Glomerular visceral epithelial cell (primary cell): Measurements from ENCODE around the gene TGFBR1.

Experiments used
- DNase-seq: peaks from one replicate; pipeline ENCODE4 v3.0.0-alpha.2; 2016; ENCODE audit errors: extremely low spot score

Gene TGFBR1

DNA sequence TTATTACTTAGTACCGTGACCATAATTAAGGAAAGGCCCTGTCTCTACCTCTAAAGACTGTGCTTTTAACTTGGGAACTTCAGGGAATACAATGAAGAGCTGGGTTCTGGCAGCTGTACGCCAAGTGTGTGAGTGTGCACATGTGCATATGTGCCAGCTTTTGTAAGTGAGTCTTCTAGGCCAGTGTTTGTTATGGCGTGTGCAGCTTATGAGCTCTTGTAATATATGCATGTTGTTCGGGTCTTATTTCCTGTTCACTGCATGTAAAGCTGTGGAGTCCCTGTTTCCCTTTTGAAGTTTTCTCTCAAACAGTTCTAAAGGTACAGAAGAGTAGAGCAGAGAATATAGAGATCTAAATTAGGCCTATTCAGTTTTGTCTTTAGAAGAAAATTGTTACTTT lies 30.5 kb downstream of the TGFBR1 start:
- DNase-seq, result no peak

DNA sequence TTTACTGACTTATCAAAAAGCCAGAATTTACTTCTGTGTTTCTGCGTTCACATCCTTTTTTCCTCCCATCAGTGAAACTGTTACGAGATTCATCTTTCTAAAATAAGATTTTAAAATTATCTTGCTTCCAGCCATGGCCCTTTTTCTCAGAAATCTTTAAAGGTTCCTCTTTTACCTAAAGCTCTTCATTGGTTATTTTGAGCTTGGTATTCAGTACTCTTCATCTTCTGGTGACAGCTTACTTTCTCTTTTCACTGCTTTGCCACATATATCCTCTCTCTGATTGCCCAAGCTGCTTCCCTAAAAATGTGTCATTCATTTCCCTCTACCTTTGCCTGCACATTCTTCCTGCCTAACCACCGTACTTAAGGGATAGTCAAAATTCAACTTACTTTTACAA lies 32.3 kb downstream of the TGFBR1 start:
- DNase-seq, result peak; percentile 43

DNA sequence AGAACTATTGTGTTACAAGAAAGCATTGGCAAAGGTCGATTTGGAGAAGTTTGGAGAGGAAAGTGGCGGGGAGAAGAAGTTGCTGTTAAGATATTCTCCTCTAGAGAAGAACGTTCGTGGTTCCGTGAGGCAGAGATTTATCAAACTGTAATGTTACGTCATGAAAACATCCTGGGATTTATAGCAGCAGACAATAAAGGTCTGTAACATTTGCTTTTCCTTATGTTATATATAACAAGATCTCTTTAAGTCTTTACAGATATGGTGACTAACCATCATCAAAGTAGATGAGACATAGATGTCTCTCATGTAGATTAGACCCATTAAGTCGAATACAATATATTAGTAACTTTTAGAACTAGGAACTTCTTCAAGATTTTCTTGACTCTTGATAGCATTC lies 33.0 kb downstream of the TGFBR1 start:
- DNase-seq, result no peak

DNA sequence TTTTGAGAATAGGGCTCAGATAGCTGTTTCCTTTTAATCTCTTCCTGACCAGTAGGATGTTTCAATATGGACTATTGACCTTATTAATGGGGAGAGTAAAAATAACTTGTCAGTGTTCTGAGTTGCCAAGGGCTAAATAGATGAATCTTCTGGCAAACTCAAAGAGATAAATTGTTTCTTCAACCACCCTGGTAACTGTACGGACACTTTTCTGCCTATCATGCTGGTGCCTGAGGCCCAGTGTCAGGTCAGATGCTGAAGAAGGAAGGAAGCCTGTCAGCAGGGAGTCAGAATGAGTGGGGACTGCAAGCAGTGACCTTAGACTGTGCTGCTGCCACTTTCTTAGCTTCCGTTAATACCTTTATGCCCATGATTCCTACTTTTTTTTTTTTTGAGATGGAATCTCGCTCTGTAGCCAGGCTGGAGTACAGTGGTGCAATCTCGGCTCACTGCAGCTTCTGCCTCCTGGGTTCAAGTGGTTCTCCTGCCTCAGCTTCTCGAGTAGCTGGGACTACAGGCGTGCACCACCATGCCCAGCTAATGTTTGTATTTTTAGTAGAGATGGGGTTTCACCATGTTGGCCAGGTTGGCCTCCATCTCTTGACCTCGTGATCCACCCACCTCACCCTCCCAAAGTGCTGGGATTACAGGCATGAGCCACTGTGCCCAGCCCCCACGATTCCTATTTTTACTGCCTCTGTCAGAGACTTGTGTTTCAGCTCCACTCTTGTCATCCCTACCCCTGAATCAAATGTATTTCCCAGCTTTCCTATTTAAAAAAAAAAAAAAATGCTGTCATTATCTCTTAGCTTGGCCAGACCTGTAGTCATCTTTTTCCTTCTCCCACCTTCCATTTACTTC lies 33.7 kb downstream of the TGFBR1 start:
- no peak for DNase-seq

DNA sequence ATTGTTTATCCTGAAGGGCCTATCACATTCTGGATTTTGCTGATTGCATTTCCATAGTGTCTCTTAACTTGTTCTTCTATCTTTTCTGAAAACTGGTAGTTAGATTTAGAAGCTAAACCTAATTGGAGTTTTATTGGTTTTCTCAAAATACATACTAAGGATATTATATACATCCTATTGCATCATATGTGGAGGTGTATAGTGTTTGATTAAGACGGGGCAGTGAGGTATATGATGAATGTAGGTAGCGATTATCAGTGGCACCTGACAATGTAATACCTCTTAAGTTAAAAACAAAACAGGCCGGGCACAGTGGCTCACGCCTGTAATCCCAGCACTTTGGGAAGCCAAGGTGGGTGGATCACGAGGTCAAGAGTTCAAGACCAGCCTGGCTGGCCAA lies 35.0 kb downstream of the TGFBR1 start:
- no peak for DNase-seq

DNA sequence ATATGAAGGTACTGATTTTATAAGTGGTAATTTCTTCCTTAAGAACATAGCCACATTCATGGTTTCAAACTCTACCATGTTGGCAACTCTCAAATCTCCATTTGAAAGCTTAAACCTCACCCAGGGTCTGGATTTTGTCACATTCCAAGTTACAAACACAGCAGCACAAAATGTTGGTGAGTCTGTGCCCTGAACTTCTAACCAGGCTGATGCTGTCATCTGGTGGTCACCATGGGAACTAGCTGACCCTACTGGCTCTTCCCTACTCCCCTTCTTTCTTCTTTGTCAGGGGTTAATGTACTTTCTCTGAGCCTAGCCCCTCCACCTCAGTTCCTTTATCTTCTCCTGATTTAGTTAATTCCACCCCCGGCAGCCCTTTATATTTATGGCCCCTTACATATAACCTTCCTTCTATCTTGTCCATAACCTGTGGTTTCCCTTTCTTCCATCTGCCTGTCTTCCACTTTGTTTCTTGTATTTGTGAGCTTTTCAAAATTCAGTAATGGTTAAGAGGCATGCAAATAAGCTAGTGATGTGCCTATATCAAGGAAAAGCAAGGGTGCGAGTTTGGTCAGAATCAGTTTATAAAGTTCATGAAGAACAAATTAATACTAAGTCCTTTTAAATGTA lies 35.9 kb downstream of the TGFBR1 start:
- peak; percentile 56 for DNase-seq

DNA sequence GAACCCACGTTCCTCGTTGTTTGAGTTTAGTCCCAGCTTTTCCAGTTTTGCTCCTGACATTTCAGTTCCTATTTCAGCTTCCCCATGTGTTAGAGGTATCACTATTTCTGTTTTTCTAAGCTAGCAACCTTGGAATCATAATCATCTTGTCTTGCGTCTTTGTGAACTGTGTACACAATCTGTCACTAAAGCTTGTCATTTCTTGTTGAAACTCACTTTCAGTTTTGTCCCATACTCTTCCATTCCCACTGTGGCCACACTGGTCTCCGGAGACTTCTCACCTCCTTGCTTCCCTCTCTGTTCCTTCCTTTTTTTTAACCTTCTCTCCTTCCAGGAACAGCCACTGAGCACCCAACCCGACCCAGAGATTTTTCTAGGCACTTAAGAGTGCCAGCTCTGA lies 36.9 kb downstream of the TGFBR1 start:
- DNase-seq, result no peak

DNA sequence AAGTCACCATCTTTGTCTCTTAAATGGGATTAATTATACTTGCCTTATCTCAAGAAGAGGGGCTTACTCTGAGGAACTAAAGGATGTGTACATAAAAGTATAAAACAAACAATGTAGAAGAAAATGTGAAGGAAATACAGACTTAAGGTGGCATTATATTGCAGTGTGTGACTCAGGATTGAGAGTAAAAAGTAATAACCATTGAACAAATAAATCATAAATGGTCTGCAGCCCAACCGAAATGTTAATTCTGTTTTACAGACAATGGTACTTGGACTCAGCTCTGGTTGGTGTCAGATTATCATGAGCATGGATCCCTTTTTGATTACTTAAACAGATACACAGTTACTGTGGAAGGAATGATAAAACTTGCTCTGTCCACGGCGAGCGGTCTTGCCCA lies 37.4 kb downstream of the TGFBR1 start:
- DNase-seq, result no peak

DNA sequence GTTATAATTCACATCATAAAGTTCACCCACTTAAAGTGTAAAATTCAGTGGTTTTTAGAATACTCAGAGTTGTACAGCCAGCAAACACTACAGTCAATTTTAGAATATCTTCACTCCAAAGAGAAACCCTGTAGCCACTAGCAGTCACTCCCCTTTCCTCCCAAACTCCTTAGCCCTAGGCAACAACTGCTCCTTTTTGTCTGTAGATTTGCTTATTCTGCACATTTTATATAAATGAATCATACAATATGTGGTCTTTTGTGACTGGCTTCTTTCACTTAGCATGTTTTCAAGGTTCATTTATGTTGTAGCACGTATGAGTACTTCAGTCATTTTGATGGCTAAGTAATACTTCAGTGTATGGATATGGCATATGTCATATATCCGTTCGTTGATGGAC lies 38.7 kb downstream of the TGFBR1 start:
- DNase-seq, result no peak

DNA sequence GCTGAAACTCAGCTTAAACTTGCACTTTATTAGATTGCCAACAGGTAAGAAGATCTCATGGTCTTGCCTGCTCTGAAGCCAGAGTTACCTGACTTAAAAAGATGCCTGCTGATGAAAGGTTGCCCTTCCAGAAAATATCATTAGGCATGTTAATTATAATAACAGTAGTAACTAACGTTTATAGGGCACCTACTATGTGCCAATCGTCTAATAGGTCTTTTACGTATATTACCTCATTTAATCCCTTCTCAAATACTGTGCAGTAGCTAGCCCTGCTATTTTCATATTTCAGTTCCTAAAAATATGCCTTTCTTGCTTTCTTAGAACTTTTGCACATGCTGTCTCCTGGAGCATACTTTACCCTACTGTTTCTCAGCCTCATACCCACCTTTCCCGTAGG lies 40.1 kb downstream of the TGFBR1 start:
- no peak for DNase-seq

DNA sequence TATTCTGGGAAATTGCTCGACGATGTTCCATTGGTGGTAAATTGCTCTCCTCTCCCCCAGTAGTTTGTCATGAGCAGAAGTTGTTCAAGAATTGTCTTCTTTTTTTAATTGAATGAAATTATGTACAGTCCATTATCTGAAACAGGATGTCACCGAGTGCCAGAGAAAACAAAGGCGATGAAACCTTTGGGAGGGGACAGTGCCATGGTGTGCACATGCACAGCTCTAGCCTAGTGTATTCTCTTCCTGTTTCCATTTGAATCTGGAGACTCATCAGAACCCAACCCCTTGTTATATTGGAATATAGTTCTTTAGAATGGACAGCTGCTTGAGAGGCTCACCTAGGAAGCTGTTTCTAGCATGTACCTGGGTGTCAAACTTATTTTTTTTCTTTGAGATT lies 41.7 kb downstream of the TGFBR1 start:
- no peak for DNase-seq

DNA sequence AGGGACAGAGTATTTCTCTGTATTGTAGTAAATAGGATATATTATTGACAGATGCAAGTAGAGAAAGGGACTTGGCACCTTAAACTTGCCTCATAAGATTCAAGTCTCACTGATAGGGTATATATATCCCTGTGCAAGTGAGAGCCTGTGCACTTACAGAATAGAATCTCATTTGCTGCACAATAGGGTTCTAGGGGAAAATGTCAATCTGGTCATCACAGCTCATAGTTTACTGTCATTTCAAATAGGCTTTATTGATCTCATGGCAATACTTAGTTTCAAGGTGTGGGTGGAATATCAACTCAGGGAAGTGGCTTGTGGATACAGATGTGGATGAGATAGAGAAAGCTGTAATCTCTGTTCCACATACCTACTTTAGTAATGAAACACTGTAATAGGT lies 42.3 kb downstream of the TGFBR1 start:
- DNase-seq, result no peak

DNA sequence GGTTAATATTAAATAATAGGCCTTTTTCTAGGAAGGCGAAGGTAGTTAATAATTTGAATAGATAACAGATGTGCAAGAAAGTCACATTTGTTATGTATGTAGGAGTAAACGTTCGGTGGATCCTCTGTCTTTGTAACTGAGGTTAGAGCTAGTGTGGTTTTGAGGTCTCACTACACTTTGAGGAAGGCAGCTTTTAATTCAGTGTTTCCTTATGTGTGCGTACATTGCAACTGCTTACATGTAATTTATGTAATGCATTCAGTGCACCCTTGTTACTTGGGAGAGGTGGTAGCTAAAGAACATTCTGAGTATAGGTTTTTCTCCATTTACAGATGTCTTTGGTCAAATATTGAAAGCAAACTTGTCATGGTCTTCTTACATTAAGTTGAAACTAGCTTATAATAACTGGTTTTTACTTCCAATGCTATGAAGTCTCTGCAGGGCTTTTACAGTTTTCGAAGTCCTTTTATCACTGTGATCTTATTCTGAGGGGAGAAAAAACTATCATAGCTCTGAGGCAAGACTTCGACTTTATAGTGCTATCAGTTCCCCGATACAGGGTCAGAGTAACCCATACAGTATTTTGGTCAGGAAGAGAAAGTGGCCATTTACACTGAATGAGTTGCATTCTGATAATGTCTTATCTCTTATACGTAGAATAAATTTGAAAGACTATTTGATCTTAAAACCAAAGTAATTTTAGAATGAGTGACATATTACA lies 45.7 kb downstream of the TGFBR1 start:
- no peak for DNase-seq

DNA sequence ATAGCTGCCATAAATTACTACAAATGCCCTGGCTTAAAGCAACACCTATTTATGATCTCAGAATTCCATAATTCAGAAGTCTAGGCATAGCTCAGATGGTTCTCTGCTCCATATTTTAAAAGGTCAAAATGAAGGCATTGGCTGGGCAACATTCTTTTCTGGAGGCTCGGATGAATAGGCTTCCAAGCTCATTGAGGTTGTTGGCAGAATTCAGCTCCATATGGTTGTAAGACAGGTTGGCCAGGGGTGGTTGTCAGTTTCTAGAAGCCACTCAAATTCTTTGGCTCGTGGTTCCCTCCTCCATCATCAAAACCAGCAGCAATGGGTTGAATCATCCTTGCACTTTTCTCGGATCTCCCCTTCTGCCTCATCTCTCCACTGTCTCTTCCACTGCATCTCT lies 49.4 kb downstream of the TGFBR1 start:
- DNase-seq, result no peak

DNA sequence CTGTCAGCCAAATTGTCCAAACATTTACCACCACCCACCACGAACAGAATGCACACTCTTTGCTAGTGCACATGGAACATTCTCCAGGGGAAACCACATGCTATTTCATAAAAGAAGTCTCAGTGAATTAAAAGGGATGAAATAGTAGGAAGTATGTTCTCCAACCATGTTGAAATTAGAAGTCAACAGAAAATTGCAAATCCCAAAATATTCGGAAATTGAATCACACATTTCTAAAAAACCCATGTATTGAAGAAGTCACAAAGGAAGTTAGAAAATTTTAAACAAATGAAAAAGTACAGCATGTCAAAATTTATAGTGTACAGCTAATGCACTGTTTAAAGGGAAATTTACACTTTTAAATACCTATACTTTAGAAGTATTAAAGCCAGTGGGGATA lies 50.8 kb downstream of the TGFBR1 start:
- no peak for DNase-seq

DNA sequence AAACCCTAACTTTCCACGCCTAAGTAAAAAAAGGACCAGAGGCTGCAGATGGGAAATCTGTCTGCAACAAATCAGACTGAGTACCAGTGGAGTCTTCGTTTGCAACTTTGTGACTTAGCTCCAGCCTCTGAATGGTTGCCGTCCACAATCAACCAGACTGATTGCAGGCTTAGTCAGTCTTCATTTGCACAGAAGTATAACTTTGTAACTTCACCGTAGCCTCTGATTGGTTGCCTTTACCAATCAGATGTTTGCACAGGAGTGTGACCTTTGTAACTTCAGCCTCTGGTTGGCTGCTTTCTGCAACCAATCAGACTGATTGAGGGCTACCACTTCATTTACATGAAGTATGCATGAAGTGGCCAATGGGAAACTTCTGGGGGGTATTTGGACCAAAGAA lies 53.7 kb downstream of the TGFBR1 start:
- no peak for DNase-seq

DNA sequence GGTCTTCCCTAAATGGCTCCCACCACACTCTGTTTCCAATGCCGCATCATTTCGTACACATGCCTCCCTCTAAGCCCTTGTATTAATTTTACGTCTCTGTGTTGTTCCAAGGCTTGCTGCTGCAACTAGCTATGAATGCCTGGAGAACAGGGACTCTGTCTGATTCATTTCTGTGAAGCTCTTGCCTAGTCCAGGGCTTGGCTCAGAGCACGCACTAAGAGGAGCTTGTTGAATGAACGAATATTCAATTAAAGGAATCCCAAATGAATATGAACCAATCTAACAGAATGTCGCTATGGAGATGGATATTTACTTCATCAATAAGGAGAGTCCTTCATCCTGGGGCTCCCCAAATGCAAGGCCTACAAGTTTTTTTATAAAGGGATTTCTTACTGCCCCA lies 55.3 kb downstream of the TGFBR1 start:
- DNase-seq, result no peak

DNA sequence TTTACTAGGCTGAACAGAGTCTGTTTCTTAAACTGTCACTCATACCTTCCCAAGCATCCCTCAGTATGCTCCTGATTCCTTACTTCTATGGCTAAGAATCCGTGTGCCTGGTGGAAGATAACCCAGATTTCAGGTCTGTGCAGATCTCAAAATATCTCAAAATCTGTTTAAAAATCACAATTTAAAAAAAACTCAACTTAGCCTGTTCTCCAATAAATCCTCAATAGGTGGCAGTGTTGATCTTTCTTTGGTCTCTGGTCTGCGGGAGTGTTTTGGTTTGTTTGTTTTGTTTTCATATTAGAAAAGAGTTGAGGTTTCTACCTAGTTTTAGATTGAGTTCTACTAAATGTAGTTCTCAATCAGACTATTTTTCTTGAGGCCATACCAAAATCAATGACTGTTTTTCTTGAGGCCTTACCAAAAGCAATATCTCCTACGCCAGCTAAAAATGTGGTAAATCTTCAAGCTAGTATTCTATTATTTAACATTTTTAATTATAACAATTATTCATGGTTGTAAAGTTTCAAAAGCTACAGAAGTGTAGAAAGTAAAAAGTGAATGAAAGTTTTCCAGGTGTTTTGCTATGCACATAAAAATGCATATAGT lies 57.9 kb downstream of the TGFBR1 start:
- peak; percentile 49 for DNase-seq

DNA sequence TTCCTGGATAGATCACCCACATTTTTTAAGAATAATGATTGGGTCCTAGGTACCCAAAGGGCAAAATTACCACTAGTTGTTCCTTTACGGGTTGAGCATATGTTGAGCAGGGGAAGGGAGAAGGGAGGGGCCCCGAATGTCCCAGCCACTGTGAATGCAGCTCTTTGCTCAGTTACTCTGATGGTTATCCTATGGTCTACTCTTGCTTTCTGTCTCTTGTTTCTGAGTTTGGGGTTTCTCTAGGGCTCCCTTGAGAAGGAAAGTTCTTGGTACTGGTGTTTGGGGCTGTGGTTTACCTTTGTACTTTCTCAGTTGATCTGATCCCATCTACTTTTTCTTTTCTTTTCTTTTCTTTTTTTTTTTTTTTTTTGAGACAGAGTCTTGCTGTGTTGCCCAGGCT lies 61.2 kb downstream of the TGFBR1 start:
- DNase-seq, result no peak

DNA sequence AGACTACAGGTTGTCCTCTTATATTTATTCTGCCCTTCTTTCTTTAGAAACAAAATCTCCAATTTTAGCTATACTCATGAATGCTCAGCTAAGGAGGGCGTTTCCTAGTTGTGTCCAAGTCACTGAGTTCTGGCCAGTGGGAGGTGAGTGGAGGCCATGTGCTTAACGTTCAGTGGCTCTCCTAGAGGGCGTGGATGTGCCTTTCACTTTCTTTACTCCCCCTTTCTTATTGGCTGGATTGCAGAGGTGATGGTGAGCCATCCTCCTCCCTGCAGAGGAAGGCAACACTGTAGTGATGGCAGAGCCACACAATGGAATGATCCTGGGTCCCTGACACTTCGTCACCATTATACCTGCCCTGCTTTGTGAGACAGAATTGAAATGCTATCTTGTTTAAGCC lies 62.2 kb downstream of the TGFBR1 start:
- no peak for DNase-seq

DNA sequence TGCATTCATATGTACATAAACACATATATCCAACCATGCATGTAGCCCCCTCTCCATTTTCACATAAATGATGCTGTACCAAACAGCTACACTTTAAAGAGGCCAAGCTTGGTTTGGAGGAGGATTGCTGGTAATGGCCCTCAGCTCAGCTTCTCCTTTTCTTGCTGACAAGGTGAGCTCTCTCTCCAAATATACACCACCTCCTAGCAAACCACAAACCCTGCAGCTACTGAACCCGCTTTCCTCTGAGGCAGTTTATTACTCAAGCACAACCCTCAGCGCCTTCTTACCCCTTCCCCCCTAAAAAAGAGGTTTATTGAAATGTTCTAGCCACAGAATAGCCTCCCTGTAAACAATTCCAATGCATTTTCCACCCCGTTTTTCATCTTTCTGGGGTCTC lies 62.8 kb downstream of the TGFBR1 start:
- DNase-seq, result no peak

DNA sequence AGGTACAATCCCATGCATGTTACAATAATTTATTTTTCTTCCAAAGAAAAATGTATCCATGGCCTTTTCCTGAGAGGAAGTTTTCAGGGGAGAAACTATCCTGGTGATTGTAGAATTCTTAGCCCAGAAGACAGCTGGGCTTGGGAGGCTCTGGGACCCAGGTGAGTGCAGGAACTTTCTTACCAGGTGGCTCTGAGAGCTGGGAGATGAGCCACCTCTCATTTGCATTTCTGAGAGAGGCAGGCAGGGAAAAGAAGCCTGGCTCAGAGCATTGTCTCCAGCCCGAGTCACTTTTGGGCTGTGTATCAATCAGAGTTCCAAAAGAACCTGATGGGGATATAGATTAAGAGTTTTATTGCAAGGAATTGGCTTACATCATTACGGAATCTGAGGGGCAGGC lies 64.2 kb downstream of the TGFBR1 start:
- no peak for DNase-seq
